Endodermal cell (in vitro differentiated cells): ENCODE results near the gene ZMYND8. TPM values are rescaled to one million over a fixed set of nuclear protein-coding genes. Genes with fewer than 3 reads are reported as not detected.

Experiments
- DNase-seq: peaks from one replicate; pipeline ENCODE4 v3.0.0-alpha.2; 2017
- H3K27ac ChIP-seq: 2 replicates; pipeline ENCODE4 v1.5.1; 2013; ENCODE audit warnings: mild to moderate bottlenecking, low read depth, low read length, moderate library complexity
- H3K27me3 ChIP-seq: 2 replicates; pipeline ENCODE4 v1.6.1; 2013; ENCODE audit warnings: mild to moderate bottlenecking, low read length, moderate library complexity; ENCODE audit not compliant: insufficient read depth, control insufficient read depth, poor library complexity, severe bottlenecking
- H3K36me3 ChIP-seq: 2 replicates; pipeline ENCODE4 v1.7.0; 2013; ENCODE audit warnings: mild to moderate bottlenecking, low read length, moderate library complexity; ENCODE audit not compliant: control insufficient read depth, insufficient read depth
- H3K4me1 ChIP-seq: one replicate; pipeline ENCODE4 v1.7.0; 2013; ENCODE audit warnings: low read length; ENCODE audit not compliant: control insufficient read depth, insufficient read depth
- H3K4me3 ChIP-seq: 2 replicates; pipeline ENCODE4 v1.5.1; 2013; ENCODE audit warnings: mild to moderate bottlenecking, low read length, moderate library complexity
- H3K9ac ChIP-seq: 2 replicates; pipeline ENCODE4 v1.6.1; 2013; ENCODE audit warnings: mild to moderate bottlenecking, low read length, moderate library complexity; ENCODE audit not compliant: poor library complexity, severe bottlenecking; ENCODE audit errors: extremely low read depth
- H3K9me3 ChIP-seq: 2 replicates; pipeline ENCODE4 v1.6.1; 2013; ENCODE audit warnings: mild to moderate bottlenecking, low read length, moderate library complexity; ENCODE audit not compliant: control insufficient read depth
- H3K27ac Mint-ChIP-seq: 2 replicates; pipeline ENCODE4 v1.8.0; 2020; ENCODE audit warnings: mixed read lengths
- H3K27me3 Mint-ChIP-seq: 2 replicates; pipeline ENCODE4 v1.8.0; 2021; ENCODE audit warnings: mild to moderate bottlenecking, mixed read lengths; ENCODE audit not compliant: insufficient read depth
- H3K36me3 Mint-ChIP-seq: 2 replicates; pipeline ENCODE4 v1.8.0; 2020; ENCODE audit warnings: low read depth, mixed read lengths
- H3K4me1 Mint-ChIP-seq: 2 replicates; pipeline ENCODE4 v1.8.0; 2020; ENCODE audit warnings: mixed read lengths
- H3K4me3 Mint-ChIP-seq: 2 replicates; pipeline ENCODE4 v1.8.0; 2020; ENCODE audit warnings: mild to moderate bottlenecking, moderate library complexity, mixed read lengths
- H3K9me3 Mint-ChIP-seq: 2 replicates; pipeline ENCODE4 v1.8.0; 2020; ENCODE audit warnings: mild to moderate bottlenecking, mixed read lengths
- WGBS, 2 experiments: methylation state at CpG; one replicate each; pipeline versions ENCODE4 v1.1.5 to v1.1.7; 2013; ENCODE audit warnings: missing lambda C conversion rate in 2 of 2, mixed read lengths in 1 of 2; ENCODE audit not compliant: insufficient coverage in 1 of 2, insufficient read length in 1 of 2; 5-methylcytosine and 5-hydroxymethylcytosine counted together
- total RNA-seq, 2 donors: library from RNA; stranded (reverse); fragmentation: NEBNext Ultra II Directional in 1 of 2; extraction: Animal tissue kit (Norgen Biotek cat#: 25700) in 1 of 2; gene quantifications; 2 replicates in 1 of 2; 3 replicates in 1 of 2; pipeline ENCODE4 v1.2.1, GENCODE V29; 2021
- TF ChIP-seq, protein P1 (sequence below): fragments of 200-600 bp; sonication (generic); conservative IDR thresholded peaks from 2 replicates; pipeline ENCODE4 v1.5.0; 2021; ENCODE audit warnings: antibody characterized with exemption, mild to moderate bottlenecking

ZMYND8 gene
- total RNA-seq, 2 donors from 2014 or later: 85.0 to 99.9 TPM

DNA sequence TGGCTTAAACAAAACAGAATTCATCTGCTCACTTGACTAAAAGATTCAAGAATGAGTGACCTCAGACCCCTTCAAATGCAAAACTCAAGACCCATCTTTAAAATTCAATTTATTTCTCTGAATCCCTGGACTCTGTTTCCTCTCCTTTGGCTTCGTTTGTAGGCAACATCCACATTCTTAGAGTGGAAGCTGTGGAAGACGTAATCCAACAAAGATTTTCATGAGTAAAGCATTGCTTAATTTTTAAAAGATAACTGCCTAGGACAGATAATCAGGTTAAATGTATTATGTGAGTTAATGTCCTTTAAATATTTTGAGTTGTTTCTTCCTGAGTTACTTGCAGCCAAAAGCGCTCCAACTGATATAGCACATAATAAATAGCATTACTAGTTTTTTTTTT lies 164.5 kb downstream of the ZMYND8 start:
- 100% methylated on average over 2 of the region's 3 CpGs; no CpG with 5 or more reads in 1 of the 2 experiments for WGBS, 2 experiments
- Histone ChIP-seq H3K9me3 (no peaks in the 10 kb centered on the region), H3K4me1 (peaks cover 5% of the 10 kb centered on the region), H3K9ac (no peak overlapping the region), H3K27ac (no peak overlapping the region), H3K4me3 (no peak overlapping the region), H3K27me3 (no peaks in the 10 kb centered on the region), H3K36me3 (peaks cover 30% of the 10 kb centered on the region)
- Mint-ChIP-seq H3K27ac (no peak overlapping the region), H3K27me3 (no peaks in the 10 kb centered on the region), H3K36me3 (peaks cover 21% of the 10 kb centered on the region), H3K9me3 (no peaks in the 10 kb centered on the region), H3K4me3 (no peak overlapping the region), H3K4me1 (peaks cover 21% of the 10 kb centered on the region)
- DNase-seq: no peak
- TF ChIP-seq, protein P1, sequence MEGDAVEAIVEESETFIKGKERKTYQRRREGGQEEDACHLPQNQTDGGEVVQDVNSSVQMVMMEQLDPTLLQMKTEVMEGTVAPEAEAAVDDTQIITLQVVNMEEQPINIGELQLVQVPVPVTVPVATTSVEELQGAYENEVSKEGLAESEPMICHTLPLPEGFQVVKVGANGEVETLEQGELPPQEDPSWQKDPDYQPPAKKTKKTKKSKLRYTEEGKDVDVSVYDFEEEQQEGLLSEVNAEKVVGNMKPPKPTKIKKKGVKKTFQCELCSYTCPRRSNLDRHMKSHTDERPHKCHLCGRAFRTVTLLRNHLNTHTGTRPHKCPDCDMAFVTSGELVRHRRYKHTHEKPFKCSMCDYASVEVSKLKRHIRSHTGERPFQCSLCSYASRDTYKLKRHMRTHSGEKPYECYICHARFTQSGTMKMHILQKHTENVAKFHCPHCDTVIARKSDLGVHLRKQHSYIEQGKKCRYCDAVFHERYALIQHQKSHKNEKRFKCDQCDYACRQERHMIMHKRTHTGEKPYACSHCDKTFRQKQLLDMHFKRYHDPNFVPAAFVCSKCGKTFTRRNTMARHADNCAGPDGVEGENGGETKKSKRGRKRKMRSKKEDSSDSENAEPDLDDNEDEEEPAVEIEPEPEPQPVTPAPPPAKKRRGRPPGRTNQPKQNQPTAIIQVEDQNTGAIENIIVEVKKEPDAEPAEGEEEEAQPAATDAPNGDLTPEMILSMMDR: no peak

DNA sequence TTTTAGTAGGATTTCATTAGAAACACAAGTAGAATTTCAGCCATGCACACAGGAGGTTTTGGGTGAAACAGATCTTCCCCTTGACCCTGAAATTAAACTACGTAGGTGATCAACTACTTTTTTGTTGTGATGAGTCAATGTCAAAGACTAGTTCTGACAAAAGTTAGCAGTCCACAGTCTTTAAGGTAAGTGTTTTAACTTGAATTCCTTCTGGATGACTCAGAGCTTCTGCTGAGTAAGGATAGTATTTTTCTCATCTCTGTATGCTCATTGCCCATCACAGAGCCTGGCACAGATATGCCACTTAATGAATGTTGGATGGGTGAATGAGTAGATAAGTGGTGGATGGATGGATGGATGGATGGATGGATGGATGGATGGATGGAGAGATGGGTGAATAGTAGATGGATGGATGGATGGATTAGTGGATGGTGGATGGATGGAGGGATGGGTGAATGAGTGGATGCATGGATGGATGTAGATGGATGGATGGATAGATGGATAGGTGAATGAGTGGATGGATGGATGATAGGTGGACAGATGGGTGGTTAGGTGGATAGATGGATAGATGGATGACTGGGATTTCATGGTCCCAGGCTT lies 165.3 kb downstream of the ZMYND8 start:
- peaks cover 5% of the 10 kb centered on the region for H3K4me1 ChIP-seq
- no peak overlapping the region for H3K4me3 ChIP-seq
- H3K36me3 Mint-ChIP-seq: peaks cover 21% of the 10 kb centered on the region
- WGBS, 2 experiments: 100% methylated on average over 1 of the region's 1 CpG
- H3K36me3 ChIP-seq: peaks cover 36% of the 10 kb centered on the region
- no peaks in the 10 kb centered on the region for H3K9me3 Mint-ChIP-seq
- H3K27me3 ChIP-seq: no peaks in the 10 kb centered on the region
- H3K27me3 Mint-ChIP-seq: no peaks in the 10 kb centered on the region
- H3K27ac Mint-ChIP-seq: no peak overlapping the region
- no peak for DNase-seq
- no peak overlapping the region for H3K9ac ChIP-seq
- H3K4me1 Mint-ChIP-seq: peaks cover 17% of the 10 kb centered on the region
- H3K27ac ChIP-seq: no peak overlapping the region
- H3K4me3 Mint-ChIP-seq: no peak overlapping the region
- TF ChIP-seq, protein P1: no peak
- no peaks in the 10 kb centered on the region for H3K9me3 ChIP-seq

DNA sequence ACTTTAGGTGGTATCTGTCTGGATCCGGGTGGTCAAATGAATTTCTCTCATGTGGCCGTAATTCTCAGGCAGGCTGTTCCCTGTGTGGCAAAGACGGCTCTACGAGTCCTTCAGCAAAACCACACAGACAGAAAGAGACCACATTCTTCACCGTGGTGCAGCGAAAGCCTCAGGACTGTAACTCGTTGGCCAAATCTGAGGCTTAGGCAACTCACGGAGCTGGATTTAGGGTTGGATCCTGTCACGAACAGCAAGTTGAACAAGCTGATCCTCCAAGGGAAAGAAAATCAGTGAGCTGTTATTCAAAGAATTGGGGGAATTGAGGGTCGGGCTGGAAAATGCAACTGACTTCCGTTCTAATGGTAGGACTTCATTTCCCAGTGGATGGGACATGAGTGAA lies 167.4 kb downstream of the ZMYND8 start:
- no peak overlapping the region for H3K9ac ChIP-seq
- H3K27ac Mint-ChIP-seq: no peak overlapping the region
- peaks cover 5% of the 10 kb centered on the region for H3K4me1 ChIP-seq

More for the DNA sequence above, 167.4 kb downstream of the ZMYND8 start:
- Histone ChIP-seq H3K27ac (no peak overlapping the region), H3K9me3 (no peaks in the 10 kb centered on the region), H3K4me3 (no peak overlapping the region), H3K27me3 (no peaks in the 10 kb centered on the region), H3K36me3 (peaks cover 43% of the 10 kb centered on the region)
- peaks cover 27% of the 10 kb centered on the region for H3K36me3 Mint-ChIP-seq
- TF ChIP-seq, protein P1: no peak
- peaks cover 14% of the 10 kb centered on the region for H3K4me1 Mint-ChIP-seq
- no peak overlapping the region for H3K4me3 Mint-ChIP-seq
- H3K9me3 Mint-ChIP-seq: no peaks in the 10 kb centered on the region
- no peaks in the 10 kb centered on the region for H3K27me3 Mint-ChIP-seq
- DNase-seq: no peak
- WGBS, 2 experiments: 85 to 87% methylated on average over 11 of the region's 11 CpGs
